ENCODE results near the gene CDH3. TPM values are rescaled to one million over a fixed set of nuclear protein-coding genes. Genes with fewer than 3 reads are reported as not detected.

CDH3 gene
- total RNA-seq, 1 donor from 2014 or later, result 3.4 TPM

DNA sequence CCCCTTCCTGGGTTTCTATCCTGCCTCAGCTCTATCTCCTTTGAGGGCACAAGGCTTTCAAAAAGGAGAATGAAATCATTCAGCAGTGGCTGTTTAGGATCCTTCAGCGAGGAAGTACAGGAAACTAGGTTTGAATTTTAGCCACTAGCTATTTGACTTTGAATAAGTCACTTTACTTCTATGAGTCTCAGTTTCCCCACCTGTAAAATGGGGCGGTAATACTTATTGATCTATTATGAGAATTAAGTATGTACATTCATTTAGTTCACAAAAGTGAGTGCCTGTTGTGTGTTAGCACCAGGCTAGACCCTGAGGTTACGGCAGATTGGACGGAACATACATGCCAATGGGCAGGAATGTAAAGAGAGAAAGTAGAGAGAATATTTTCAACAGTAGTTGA is 98.6 kb downstream of the CDH3 start:
- Histone ChIP-seq H3K27ac (peak overlapping the region; percentile 64), H3K27me3 (ENCODE audit: low read depth) (peaks cover under 1% of the 10 kb centered on the region), H3K9me3 (no peaks in the 10 kb centered on the region), H3K4me1 (peaks cover 38% of the 10 kb centered on the region), H3K36me3 (no peaks in the 10 kb centered on the region), H3K4me3 (no peak overlapping the region)
- no peak for ATAC-seq
- no peak for TF ChIP-seq CTCF (IDR thresholded peaks at IDR 0.05)
- no peak for DNase-seq
- intact Hi-C loops (cut with DNase I), result no loop called here

DNA sequence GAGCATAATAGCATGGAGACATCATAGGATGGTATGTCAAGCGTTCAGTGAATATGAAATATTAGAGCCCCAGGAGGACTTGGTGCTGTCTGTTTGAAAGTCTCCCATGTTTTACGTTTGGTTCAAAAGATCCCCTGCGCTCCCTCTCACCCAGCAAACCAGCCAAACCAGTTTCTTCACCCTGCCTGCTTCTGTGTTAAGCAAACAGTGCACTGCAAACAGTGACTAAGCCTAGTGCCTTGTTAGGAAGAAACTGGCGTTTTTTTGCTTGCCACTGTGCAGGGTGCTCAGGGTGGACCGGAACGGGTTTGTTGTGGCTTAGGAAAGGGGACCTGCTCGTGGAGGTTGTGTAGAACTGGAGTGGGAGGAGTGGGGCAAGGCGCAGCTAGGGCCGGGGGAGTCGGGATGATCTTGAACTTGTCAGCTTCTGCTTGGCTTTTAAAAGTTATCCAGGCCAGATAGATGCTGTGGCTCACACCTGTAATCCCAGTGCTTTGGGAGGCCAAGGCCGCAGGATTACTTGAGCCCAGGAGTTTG is 99.7 kb downstream of the CDH3 start:
- TF ChIP-seq CTCF (IDR thresholded peaks at IDR 0.05), result no peak
- no peaks in the 10 kb centered on the region for H3K36me3 ChIP-seq
- H3K4me3 ChIP-seq, result no peak overlapping the region
- no peaks in the 10 kb centered on the region for H3K9me3 ChIP-seq
- intact Hi-C loops (cut with DNase I), result no loop called here
- DNase-seq (peak; percentile 71), ATAC-seq (peak; percentile 89 to 93)
- no peaks in the 10 kb centered on the region for H3K27me3 ChIP-seq (ENCODE audit: low read depth)
- peak overlapping the region; percentile 64 for H3K27ac ChIP-seq
- peaks cover 36% of the 10 kb centered on the region for H3K4me1 ChIP-seq

GRCh38 chr16:68746951-68747350 is 101.8 kb downstream of the CDH3 start:
- no peaks in the 10 kb centered on the region for H3K36me3 ChIP-seq
- intact Hi-C loops (cut with DNase I), result no loop called here
- no peak for DNase-seq
- H3K4me3 ChIP-seq, result no peak overlapping the region
- no peaks in the 10 kb centered on the region for H3K27me3 ChIP-seq (ENCODE audit: low read depth)
- TF ChIP-seq CTCF (IDR thresholded peaks at IDR 0.05), result no peak
- ATAC-seq, result no peak
- peaks cover 27% of the 10 kb centered on the region for H3K4me1 ChIP-seq
- no peaks in the 10 kb centered on the region for H3K9me3 ChIP-seq
- no peak overlapping the region for H3K27ac ChIP-seq

GRCh38 chr16:68749432-68749831 is 104.3 kb downstream of the CDH3 start:
- DNase-seq (no peak), ATAC-seq (no peak)
- Histone ChIP-seq H3K4me1 (peaks cover 8% of the 10 kb centered on the region), H3K27me3 (ENCODE audit: low read depth) (no peaks in the 10 kb centered on the region), H3K36me3 (no peaks in the 10 kb centered on the region), H3K4me3 (no peak overlapping the region), H3K27ac (no peak overlapping the region), H3K9me3 (no peaks in the 10 kb centered on the region)
- intact Hi-C loops (cut with DNase I), result no loop called here
- no peak for TF ChIP-seq CTCF (IDR thresholded peaks at IDR 0.05)

Other genes with a start within 250 kb of the CDH3 start
- 3.6 TPM for gene SMPD3, start 196.8 kb upstream of the CDH3 start, total RNA-seq
- 25.7 TPM for gene ZFP90, start 106.0 kb upstream of the CDH3 start, total RNA-seq
- 127 TPM for gene CDH1, start 92.0 kb downstream of the CDH3 start, total RNA-seq
- gene TANGO6, start 198.2 kb downstream of the CDH3 start, total RNA-seq, result 20.4 TPM